GM18868 (cell line): ENCODE measurements around the gene TXNRD1.
"Not testable (repeated sequence)": the region's sequence is repeated elsewhere in the genome, so short reads cannot be mapped to it uniquely, and the experiment has no call there.

Experiments
- ATAC-seq: cut with Tn5 transposase; IDR thresholded peaks from one replicate; pipeline ENCODE4 v1.9.1; 2021; ENCODE audit warnings: mild to moderate bottlenecking, moderate library complexity; ENCODE audit not compliant: unreplicated experiment

Gene TXNRD1

GRCh38 chr12:104319918-104320626 is 104.5 kb downstream of the TXNRD1 start:
- ATAC-seq: no peak

- no peak for ATAC-seq
Observed at GRCh38 chr12:104320627-104321024, 105.0 kb downstream of the TXNRD1 start.

- ATAC-seq: no peak
Observed at GRCh38 chr12:104321949-104322348, 106.4 kb downstream of the TXNRD1 start.

DNA sequence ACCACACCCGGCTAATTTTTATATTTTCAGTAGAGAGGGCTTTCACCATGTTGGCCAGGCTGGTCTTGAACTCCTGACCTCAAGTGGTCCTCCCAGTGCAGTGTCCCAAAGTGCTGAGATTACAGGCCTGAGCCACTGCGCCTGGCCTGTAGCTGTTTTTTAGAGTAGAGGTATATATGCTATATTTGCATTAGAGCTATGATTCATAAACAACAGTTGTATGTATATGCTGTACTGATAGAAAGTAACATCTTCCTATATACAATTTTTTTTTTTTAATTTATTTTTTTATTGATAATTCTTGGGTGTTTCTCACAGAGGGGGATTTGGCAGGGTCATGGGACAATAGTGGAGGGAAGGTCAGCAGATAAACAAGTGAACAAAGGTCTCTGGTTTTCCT is 107.0 kb downstream of the TXNRD1 start:
- not testable (repeated sequence) for ATAC-seq

- ATAC-seq: no peak
Observed at GRCh38 chr12:104323899-104324298, 108.3 kb downstream of the TXNRD1 start.

- ATAC-seq: not testable (repeated sequence)
Observed at GRCh38 chr12:104328278-104328677, 112.7 kb downstream of the TXNRD1 start.

GRCh38 chr12:104328790-104329189 is 113.2 kb downstream of the TXNRD1 start:
- no peak for ATAC-seq

DNA sequence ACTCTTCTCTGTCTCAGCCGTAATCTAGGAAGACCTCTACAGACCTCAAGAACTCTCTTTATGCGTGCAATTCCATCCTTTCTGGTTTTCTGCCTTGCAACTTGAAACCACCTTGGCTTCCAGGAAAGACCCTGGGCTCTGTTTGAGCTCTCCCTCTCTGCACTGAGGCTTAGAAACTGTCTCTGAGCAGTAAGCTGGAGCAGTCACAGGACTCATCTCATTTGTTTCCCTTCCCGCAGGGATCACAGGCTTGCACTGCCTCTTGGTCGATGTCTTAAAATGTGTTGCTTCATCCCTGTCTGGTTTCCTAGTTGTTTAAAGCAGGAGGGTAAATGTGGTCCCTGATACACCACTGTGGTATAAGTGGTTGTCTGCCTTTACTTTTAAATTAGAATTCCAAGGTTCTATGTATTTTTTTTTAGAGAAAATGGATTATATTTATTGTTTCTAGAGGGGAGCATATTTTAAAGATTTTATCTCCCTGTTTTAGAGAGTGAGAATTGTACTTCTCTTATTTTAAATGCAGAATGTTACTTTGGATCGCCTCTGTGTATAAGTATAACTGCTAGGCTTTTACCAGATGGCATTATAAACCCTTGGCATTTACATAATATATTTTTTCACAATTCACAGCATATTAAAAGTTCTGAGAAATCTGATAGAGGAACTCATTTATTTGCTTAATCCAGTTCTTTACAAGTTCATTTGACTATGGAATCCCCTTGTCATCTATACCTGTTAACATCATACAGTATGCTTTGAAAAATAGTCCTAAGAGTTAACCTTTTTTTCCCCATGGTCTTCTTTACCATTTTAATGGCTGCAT is 114.3 kb downstream of the TXNRD1 start:
- no peak for ATAC-seq

GRCh38 chr12:104331376-104331775 is 115.8 kb downstream of the TXNRD1 start:
- no peak for ATAC-seq

DNA sequence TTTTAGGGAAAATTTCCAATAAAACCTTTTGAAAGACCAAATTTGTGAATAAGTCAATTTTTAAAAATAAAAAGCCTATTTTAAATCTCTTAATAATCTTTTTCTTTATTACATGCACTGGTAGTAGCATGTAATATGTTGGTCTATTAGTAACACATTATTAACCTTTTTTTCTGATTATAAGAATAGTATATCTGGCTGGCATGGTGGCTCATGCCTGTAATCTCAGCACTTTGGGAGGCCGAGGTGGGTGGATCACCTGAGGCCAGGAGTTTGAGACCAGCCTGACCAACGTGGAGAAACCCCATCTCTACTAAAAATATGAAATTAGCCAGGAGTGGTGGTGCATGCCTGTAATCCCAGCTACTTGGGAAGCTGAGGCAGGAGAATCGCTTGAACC is 116.7 kb downstream of the TXNRD1 start:
- ATAC-seq: not testable (repeated sequence)

GRCh38 chr12:104333692-104334255 is 118.2 kb downstream of the TXNRD1 start:
- no peak for ATAC-seq

DNA sequence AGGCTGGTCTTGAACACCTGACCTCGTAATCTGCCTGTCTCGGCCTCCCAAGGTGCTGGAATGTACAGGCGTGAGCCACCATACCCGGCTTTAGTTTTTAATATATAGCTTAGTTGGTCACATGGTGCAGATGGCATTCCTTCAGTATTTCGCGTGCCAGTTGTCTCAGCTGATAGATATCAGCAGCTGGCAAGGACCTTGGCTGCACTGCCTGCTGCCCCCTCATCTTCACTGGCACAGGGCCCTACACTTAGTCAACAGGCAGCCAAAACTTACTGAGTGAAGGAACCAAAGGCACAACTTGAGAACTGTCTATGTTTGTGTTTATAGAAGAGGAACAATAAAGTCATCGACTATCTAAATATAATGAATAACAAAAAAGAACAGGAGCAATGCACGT is 119.0 kb downstream of the TXNRD1 start:
- ATAC-seq: no peak

DNA sequence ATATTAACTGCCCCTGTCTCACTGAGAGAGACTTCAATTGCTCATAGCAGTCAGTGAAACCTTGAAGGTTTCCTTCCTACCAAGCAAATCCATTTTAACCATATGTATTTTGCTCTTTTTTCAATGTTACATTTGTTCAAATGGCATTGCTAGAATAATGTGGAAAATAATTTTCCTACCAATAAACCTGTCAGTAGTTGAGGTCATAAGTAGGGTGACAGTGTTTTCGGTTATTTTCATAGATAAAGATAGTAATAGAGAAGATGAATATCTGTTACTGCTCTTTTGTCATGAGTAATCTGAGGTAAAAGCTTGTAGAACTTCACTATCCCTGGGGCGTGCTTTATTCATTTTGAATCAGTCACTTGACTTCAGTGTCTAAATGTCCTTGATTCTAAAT is 120.5 kb downstream of the TXNRD1 start:
- ATAC-seq: no peak

DNA sequence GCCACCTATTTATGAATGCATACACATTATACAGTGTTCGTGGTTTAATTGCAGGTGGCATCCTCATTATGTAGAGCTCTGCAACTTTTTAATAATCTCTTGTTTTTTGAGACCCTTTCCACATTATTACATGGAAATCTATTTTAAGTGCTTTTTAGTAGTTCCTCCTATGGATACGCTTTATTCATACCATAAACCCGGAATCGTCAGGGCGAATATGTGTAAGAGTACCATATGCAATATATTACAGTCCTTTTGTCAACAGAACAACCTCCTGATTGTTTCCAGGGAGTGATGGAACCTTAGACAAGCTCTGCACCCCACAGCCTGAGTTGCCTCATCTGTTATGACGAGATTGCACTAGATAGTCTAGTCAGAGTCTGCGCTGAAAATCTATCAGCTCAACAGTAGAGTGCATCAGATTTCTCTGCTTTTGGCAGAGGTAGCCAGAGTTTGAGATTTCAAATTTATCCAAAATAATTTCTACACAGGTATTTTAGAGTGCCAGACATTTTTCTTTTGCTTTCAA is 121.5 kb downstream of the TXNRD1 start:
- no peak for ATAC-seq

DNA sequence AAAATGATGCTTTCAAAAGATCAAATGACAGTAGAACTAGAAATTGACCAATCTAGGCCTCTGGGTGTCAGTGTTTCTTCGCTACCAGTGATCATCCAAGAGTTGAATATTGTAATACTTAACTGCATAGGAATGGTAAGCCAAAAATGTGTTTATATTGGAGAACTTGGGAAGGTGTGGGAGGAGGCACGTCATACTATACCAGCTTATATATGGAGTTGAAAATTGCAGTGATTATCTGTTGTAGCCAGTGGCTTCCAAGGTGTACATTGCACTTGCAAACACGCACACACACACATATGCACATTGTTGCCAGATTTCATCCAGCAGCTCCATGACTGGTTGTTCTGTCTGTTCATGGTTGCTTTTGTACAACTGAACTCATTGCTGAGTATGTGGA is 124.1 kb downstream of the TXNRD1 start:
- no peak for ATAC-seq

DNA sequence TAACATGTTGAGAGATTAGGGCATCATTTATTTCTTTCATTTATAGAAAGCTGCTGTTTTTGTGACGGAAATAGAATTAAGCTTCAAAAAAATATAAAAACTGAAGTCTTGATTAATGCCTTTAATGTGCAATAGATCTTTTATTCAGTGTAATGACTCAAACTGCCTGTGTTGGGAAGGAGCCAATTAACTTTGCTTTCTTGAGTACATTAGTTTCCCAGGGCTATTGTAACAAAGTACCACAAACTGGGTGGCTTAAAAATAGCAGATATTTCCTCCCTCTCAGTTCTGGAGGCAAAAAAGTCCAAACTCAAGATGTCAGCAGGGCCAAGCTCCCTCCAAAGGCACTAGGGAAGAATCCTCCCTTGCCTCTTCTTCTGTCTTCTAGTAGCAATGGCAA is 124.6 kb downstream of the TXNRD1 start:
- no peak for ATAC-seq

GRCh38 chr12:104340925-104341611 is 125.5 kb downstream of the TXNRD1 start:
- ATAC-seq: no peak

DNA sequence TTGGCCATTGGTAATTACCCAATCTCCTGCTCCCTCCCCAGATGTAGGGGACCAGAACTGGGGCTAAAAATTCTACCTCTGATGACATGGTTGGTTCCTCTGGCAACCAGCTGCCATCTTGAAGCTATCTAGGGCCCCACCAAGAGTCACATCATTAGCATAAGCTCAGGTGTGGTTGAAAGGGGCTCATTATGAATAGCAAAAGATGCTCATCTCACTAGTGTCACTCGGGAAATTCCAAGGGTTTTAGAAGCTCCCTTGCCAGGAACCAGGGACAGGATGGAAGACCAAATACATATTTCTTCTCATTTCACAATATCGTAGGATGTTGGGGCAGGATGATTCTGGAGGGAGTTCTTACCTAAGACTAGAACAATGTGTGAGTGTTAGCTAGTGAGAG is 126.6 kb downstream of the TXNRD1 start:
- ATAC-seq: no peak

GRCh38 chr12:104342635-104343249 is 127.2 kb downstream of the TXNRD1 start:
- ATAC-seq: no peak

DNA sequence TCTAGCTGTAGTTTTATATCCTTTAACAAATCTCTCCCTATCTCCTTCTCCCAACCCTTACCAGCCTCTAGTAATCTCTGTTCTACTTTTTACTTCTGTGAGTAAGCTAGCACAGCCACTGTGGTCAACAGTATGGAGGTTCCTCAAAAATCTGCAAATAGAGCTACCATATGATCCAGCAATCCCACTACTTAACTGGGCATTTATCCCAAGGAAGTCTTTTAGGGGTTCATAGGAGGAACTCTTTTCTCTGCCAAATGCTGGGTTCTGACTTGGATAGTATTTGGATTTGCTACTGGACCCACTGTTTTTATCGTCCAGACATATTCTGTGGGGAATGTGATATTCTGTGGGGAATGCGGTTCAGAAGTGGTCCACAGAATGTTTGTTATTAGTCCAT is 129.1 kb downstream of the TXNRD1 start:
- ATAC-seq: no peak
